CD4-positive, alpha-beta memory T cell (primary cell): ENCODE measurements around the gene NCKAP5. TPM values are rescaled to one million over a fixed set of nuclear protein-coding genes. Genes with fewer than 3 reads are reported as not detected.

Experiments used
- CTCF ChIA-PET: fragments of 350-600 bp; sonication (Branson Sonifier 250); formaldehyde crosslinking; loops from one replicate; lab custom pipeline; 2021; ENCODE audit warnings: inconsistent platforms; ENCODE audit not compliant: partially characterized antibody; lab: Charles Lee
- POLR2A ChIA-PET: fragments of 350-600 bp; sonication (Branson Sonifier 250); formaldehyde crosslinking; loops from one replicate; lab custom pipeline; 2021; ENCODE audit not compliant: partially characterized antibody; lab: Charles Lee
- DNase-seq, 5 donors: peaks; one replicate each; pipeline versions ENCODE4 v3.0.0 to v3.0.0-alpha.2; 2020 to 2022; ENCODE audit warnings: mixed read lengths in 1 of 5
- H3K27ac ChIP-seq: one replicate; pipeline ENCODE4 v1.7.0; 2013; ENCODE audit warnings: low read depth, low read length
- H3K27me3 ChIP-seq: 2 replicates; pipeline ENCODE4 v1.7.0; 2013; ENCODE audit warnings: mild to moderate bottlenecking, low read length, moderate library complexity; ENCODE audit not compliant: insufficient read depth
- H3K36me3 ChIP-seq: 2 replicates; pipeline ENCODE4 v1.7.0; 2013; ENCODE audit warnings: mild to moderate bottlenecking, low read length, moderate library complexity; ENCODE audit not compliant: insufficient read depth
- H3K4me1 ChIP-seq: 2 replicates; pipeline ENCODE4 v1.7.0; 2013; ENCODE audit warnings: mild to moderate bottlenecking, low read length, moderate library complexity; ENCODE audit not compliant: insufficient read depth
- H3K4me3 ChIP-seq, 2 donors: one replicate each; pipeline ENCODE4 v1.7.0; 2013; ENCODE audit warnings: low read length in 2 of 2, mild to moderate bottlenecking in 1 of 2
- H3K9me3 ChIP-seq, 2 donors: one replicate each; pipeline ENCODE4 v1.7.0; 2013; ENCODE audit warnings: low read length in 2 of 2, control low read depth in 1 of 2; ENCODE audit not compliant: control insufficient read depth in 1 of 2
- H3K27ac Mint-ChIP-seq, 7 donors: one replicate each; pipeline ENCODE4 v1.8.0; 2020 to 2021; ENCODE audit warnings: mixed read lengths in 7 of 7, mild to moderate bottlenecking in 6 of 7, inconsistent platforms in 3 of 7, moderate library complexity in 3 of 7
- H3K27me3 Mint-ChIP-seq, 2 donors: one replicate each; pipeline ENCODE4 v1.8.0; 2020 to 2021; ENCODE audit warnings: mixed read lengths in 2 of 2
- H3K36me3 Mint-ChIP-seq, 2 donors: one replicate each; pipeline ENCODE4 v1.8.0; 2020 to 2021; ENCODE audit warnings: mixed read lengths in 2 of 2, inconsistent platforms in 1 of 2, mild to moderate bottlenecking in 1 of 2
- H3K4me1 Mint-ChIP-seq, 4 donors: one replicate each; pipeline ENCODE4 v1.8.0; 2020 to 2021; ENCODE audit warnings: mixed read lengths in 4 of 4, mild to moderate bottlenecking in 1 of 4
- H3K4me3 Mint-ChIP-seq, 8 donors: one replicate each; pipeline ENCODE4 v1.8.0; 2020 to 2021; ENCODE audit warnings: mixed read lengths in 8 of 8, mild to moderate bottlenecking in 7 of 8, moderate library complexity in 6 of 8, inconsistent platforms in 3 of 8
- H3K9me3 Mint-ChIP-seq, 8 donors: one replicate each; pipeline ENCODE4 v1.8.0; 2020 to 2021; ENCODE audit warnings: mixed read lengths in 8 of 8, mild to moderate bottlenecking in 5 of 8, inconsistent platforms in 3 of 8, moderate library complexity in 1 of 8
- intact Hi-C: fragments of 100-400 bp; cut with micrococcal nuclease; formaldehyde crosslinking; loops from one replicate; pipeline ENCODE4 v1.15.1; 2023
- polyA plus RNA-seq, 2 donors: library from polyadenylated mRNA; unstranded; fragments of 300-500 nt; fragmentation: Illumina TruSeq; gene quantifications; one replicate each; pipeline ENCODE4 v1.2.3, GENCODE V29; 2021
- total RNA-seq, 2 experiments: library from RNA; stranded (reverse); gene quantifications; one replicate each; pipeline ENCODE4 v1.2.3, GENCODE V29; 2021

The NCKAP5 gene
- total and polyA plus RNA-seq, 4 experiments from 2014 or later, result not detected

DNA sequence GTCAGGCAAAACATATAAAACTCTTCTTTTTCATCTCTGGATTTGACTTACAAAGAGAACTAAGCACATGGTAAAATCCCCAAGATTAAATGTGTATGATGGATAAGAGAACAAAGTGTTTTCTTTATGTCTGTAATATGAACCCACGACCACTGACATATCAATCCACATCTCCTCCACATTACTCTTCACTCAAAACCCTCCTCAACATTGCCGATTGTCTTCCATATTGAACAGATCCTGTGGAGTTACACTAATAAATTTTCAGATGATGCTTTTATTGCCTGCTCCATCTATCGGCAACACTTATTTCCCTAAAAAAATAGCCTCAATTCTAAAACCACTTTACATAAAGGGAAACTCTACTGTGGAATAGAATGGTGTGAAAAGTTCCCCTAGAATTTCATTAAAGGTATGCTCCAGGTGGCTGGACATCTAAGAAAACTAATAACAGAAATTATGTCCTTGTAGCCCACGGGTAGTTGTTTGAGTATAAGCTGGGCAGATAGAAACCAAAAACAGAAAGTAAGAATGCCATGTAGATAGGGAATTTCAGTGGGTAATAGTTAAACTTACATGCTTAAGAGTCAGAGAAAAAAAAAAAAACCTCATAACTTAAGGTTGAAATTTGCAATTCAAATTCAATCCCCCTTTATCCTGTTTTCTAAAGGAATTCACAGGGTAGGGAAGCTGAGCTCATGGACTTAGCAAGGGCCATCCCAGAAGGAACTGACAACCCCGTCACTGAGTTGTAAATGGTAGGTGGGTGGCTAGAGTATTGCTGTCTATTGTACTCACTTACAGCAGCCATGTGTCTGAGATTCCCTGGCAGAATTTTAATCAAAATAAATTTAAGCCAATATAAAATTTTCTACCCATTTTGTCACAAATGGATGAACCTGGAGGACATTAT is 592.8 kb downstream of the NCKAP5 start:
- H3K27me3 ChIP-seq, result no peaks in the 10 kb centered on the region
- CTCF ChIA-PET, result interaction anchor here (0.7 kb wide), 1 partner anchor 40 kb away, joined by 3 read pairs; no protein-coding TSS in a partner anchor
- no peak overlapping the region for H3K27ac ChIP-seq
- DNase-seq, result no peak
- no peak overlapping the region for H3K27ac Mint-ChIP-seq
- peaks cover 0 to 9% (median 3%) of the 10 kb centered on the region in 8 donors for H3K9me3 Mint-ChIP-seq
- no peaks in the 10 kb centered on the region for H3K27me3 Mint-ChIP-seq
- no peaks in the 10 kb centered on the region for H3K9me3 ChIP-seq
- H3K4me3 ChIP-seq, result no peak overlapping the region
- H3K4me1 Mint-ChIP-seq, result no peaks in the 10 kb centered on the region
- no peaks in the 10 kb centered on the region for H3K36me3 Mint-ChIP-seq
- intact Hi-C loops, result no loop called here
- H3K4me1 ChIP-seq, result no peaks in the 10 kb centered on the region
- POLR2A ChIA-PET, result no interaction called here
- H3K4me3 Mint-ChIP-seq, result no peak overlapping the region
- no peaks in the 10 kb centered on the region for H3K36me3 ChIP-seq

DNA sequence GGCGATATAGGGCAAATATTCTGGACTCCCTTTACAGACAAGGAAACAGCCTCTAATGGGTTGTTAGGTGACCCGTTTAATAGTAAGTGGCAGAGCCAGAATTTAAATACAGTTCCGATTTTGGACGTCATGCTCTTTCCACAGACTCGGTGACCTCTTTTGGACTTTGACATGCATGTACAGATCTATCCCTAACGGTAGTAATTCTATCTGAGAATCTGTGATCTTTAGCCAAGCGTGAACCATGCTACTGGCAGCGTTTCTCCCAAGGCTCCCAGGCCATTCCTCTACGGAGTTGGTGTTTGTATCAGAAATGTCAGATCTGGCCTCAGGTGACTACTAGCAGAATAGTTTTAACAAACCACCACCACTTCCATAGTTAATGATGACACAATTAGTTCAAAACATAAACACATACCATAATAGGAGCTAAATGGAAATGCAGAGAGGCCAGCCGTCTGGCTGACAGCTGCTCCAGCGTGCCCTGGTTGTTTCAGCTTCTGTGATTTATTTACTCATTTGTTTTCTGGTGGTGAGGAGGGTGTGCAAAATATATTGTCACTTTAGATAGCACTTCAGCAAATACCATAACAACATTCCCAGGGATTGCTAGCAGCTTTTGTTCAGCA is 593.7 kb downstream of the NCKAP5 start:
- Mint-ChIP-seq H3K4me1 (no peaks in the 10 kb centered on the region), H3K9me3 (peaks cover 0 to 9% (median 4%) of the 10 kb centered on the region in 8 donors), H3K27me3 (no peaks in the 10 kb centered on the region), H3K36me3 (no peaks in the 10 kb centered on the region), H3K4me3 (no peak overlapping the region), H3K27ac (no peak overlapping the region)
- no peak for DNase-seq
- H3K4me3 ChIP-seq, result no peak overlapping the region
- no peaks in the 10 kb centered on the region for H3K4me1 ChIP-seq
- ChIA-PET POLR2A (no interaction called here), CTCF (no interaction called here)
- no peaks in the 10 kb centered on the region for H3K36me3 ChIP-seq
- no peak overlapping the region for H3K27ac ChIP-seq
- intact Hi-C loops, result no loop called here
- H3K9me3 ChIP-seq, result no peaks in the 10 kb centered on the region
- H3K27me3 ChIP-seq, result no peaks in the 10 kb centered on the region

DNA sequence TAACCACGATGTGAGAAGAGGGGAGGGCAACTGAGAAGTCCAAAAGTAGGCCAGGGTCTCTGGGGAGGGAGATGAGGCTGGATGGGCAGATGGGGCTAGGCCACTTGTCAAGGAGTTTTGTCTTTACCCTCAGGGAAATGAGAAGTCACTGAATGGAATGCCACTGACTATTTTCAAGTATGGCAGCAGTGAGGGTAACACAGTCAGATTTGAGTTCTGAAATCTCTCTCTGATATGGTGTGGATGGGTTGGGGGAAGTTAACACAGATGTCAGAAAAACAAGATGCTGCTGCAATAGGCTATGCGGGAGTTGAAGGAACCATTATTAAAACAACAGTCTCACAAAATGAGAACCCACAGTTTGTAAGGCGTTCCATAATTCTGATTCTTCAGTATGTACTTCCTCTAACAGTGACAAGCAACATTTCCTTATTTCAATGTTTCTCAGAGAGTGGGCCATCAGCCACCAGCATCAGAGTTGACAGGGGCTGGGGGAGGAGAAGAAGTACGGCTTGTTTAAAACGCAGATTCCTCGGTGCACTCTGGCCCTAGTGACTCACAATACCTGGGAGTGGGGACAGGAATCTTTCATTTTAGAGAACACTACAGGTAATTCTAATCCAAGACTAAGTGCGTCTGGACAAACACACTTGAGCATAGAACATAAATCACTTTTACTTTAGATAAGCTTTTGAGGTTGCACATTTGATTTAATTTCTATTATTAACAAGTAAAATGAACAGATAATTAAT is 596.8 kb downstream of the NCKAP5 start:
- no peaks in the 10 kb centered on the region for H3K4me1 ChIP-seq
- H3K4me3 ChIP-seq, result no peak overlapping the region
- H3K27me3 ChIP-seq, result no peaks in the 10 kb centered on the region
- H3K9me3 Mint-ChIP-seq, result peaks cover 0 to 10% (median 7%) of the 10 kb centered on the region in 8 donors
- no peaks in the 10 kb centered on the region for H3K9me3 ChIP-seq
- H3K4me3 Mint-ChIP-seq, result no peak overlapping the region
- DNase-seq, result no peak
- H3K27ac Mint-ChIP-seq, result no peak overlapping the region
- ChIA-PET CTCF (no interaction called here), POLR2A (no interaction called here)
- intact Hi-C loops, result no loop called here
- no peaks in the 10 kb centered on the region for H3K4me1 Mint-ChIP-seq
- H3K36me3 Mint-ChIP-seq, result no peaks in the 10 kb centered on the region
- no peak overlapping the region for H3K27ac ChIP-seq
- peaks cover 0 to 3% of the 10 kb centered on the region in 2 donors for H3K27me3 Mint-ChIP-seq
- no peaks in the 10 kb centered on the region for H3K36me3 ChIP-seq

DNA sequence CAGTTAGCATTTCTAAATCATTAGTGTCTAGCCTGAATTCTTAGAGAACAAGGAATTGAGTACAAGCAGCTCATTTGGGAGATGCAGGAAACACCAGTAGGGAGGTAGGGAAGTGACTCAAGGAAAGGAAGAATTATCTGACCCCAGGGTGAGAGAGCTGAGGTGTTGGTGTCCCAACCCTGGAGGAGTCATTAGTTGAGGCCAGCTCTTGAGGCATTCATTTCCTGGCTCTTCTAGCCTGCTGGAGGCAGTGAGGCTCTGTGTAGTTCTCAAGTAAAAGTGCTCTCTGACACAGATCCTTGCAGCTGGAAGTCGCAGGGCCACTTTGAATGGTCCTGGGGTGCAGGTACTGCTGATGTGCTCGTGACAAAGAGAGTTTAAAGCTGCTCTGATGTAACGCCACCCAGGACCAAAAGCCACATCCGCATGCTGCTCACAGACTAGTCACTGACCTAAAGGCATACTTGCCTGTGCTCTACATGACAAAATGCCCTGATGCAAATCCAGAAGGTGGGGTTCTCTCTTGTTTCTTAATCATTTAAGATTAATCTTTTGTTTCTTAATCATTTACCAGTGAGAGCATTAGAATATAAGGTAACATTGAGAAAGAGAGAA is 598.8 kb downstream of the NCKAP5 start:
- Mint-ChIP-seq H3K27ac (no peak overlapping the region), H3K36me3 (no peaks in the 10 kb centered on the region), H3K9me3 (peaks cover 0 to 10% (median 5%) of the 10 kb centered on the region in 8 donors), H3K4me1 (no peaks in the 10 kb centered on the region), H3K4me3 (no peak overlapping the region), H3K27me3 (peaks cover 0 to 3% of the 10 kb centered on the region in 2 donors)
- CTCF ChIA-PET, result no interaction called here
- no peak overlapping the region for H3K4me3 ChIP-seq
- no peaks in the 10 kb centered on the region for H3K4me1 ChIP-seq
- intact Hi-C loops, result no loop called here
- H3K9me3 ChIP-seq, result no peaks in the 10 kb centered on the region
- H3K36me3 ChIP-seq, result no peaks in the 10 kb centered on the region
- no peaks in the 10 kb centered on the region for H3K27me3 ChIP-seq
- POLR2A ChIA-PET, result no interaction called here
- DNase-seq, result no peak
- no peak overlapping the region for H3K27ac ChIP-seq

DNA sequence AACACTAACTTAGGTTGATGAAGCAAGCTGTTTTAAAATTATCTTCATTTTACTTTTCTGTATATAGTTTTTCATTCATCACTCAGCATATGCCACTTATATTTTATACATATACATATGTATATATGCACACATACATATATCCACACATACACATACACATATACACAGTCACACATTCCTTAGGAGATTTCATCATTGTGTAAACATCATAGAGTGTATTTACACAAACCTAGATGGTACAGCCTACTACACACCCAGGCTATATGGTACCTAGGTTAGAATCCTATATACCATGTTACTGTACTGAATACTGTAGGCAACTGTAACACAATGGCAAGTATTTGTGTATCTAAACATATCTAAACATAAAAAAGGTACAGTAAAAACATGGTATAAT is 602.8 kb downstream of the NCKAP5 start:
- POLR2A ChIA-PET, result no interaction called here

DNA sequence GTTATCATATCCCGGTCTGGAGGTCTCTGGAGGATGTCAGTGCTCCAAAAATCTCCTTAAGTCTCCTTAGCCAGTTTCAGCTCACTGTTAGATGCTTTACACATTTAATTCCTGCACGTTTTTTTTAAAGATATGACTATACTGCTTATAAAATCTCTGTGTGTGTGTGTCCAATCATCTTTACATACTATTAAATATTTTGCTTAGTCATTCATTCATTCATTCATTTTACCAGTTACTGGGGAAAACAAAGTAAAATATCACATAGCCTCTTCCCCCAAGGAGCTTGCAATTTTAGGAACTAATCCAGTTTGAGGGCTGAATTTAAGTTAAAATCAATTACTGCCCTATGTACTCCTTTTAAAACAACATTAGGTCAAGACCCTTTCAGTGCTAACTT is 605.1 kb downstream of the NCKAP5 start:
- Mint-ChIP-seq H3K4me3 (no peak overlapping the region), H3K27me3 (peaks cover 0 to 2% of the 10 kb centered on the region in 2 donors), H3K9me3 (peaks cover 0 to 7% (median 4%) of the 10 kb centered on the region in 8 donors), H3K36me3 (no peaks in the 10 kb centered on the region), H3K27ac (no peak overlapping the region), H3K4me1 (no peaks in the 10 kb centered on the region)
- DNase-seq, result no peak
- Histone ChIP-seq H3K4me1 (no peaks in the 10 kb centered on the region), H3K36me3 (no peaks in the 10 kb centered on the region), H3K27ac (no peak overlapping the region), H3K4me3 (no peak overlapping the region), H3K27me3 (no peaks in the 10 kb centered on the region), H3K9me3 (no peaks in the 10 kb centered on the region)
- ChIA-PET CTCF (interaction anchor here (1.6 kb wide), 1 partner anchor 54 kb away, joined by 3 read pairs; no protein-coding TSS in a partner anchor), POLR2A (no interaction called here)
- intact Hi-C loops, result no loop called here

More for the DNA sequence above, 602.8 kb downstream of the NCKAP5 start:
- H3K4me1 ChIP-seq, result no peaks in the 10 kb centered on the region
- intact Hi-C loops, result no loop called here
- Mint-ChIP-seq H3K27me3 (peaks cover 0 to 3% of the 10 kb centered on the region in 2 donors), H3K36me3 (no peaks in the 10 kb centered on the region), H3K27ac (no peak overlapping the region), H3K4me3 (no peak overlapping the region), H3K4me1 (no peaks in the 10 kb centered on the region), H3K9me3 (peaks cover 0 to 10% (median 4%) of the 10 kb centered on the region in 8 donors)
- H3K27ac ChIP-seq, result no peak overlapping the region
- DNase-seq, result no peak
- CTCF ChIA-PET, result no interaction called here
- no peaks in the 10 kb centered on the region for H3K27me3 ChIP-seq
- H3K4me3 ChIP-seq, result no peak overlapping the region
- H3K9me3 ChIP-seq, result no peaks in the 10 kb centered on the region
- no peaks in the 10 kb centered on the region for H3K36me3 ChIP-seq
